ENCODE results near the gene NFIA. TPM values are rescaled to one million over a fixed set of nuclear protein-coding genes. Genes with fewer than 3 reads are reported as not detected.

The NFIA gene
- total and polyA plus RNA-seq, 2 of the 13 experiments (the other 11 are each of a cell fraction or from before 2014, with no cell fraction given): 14.7 to 28.5 TPM

DNA sequence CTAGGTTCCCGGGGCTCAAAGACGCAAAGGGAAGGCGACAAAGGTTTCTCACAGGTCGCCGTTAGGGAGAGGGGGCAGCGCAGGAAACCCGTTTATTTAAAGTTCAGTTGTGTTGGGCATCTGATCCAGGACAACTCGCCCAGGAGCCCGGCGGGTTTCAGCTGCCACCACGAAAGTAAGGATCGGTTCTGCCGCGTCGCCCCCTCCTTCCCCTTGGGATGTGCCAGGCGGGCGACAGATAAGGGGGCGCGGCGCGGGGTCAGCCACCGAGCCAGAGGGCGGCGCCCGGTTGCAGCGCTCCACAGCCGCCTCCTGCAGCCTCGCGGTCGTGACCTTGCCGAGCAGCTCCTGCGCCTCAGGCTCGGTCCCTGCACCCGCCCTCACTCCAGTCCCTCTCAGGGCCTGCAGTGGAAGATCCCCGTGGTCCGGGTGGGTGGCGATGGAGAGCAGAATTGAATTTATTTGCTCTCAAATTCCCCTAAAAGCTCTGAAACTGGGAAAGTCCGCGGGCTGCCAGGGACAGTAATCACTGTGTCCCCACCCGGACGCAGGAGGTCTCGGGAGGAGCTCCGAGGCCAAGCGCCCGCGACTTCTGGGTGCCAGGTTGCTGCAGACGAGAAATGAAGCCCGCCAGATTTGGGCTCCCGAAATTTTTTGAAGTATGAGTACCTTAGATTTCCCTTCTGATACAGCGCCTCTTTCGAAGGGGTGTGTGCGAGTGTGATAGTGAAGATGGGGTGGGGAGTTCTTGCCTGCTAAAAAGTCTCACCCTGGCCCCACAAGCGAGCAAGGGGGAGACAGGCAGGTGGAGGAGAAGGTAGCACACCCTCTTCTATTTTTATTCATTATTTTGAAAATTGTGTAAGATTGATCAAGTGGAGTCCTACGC is 28.4 kb upstream of the NFIA start (continued):
- TF ChIP-seq, protein P1, sequence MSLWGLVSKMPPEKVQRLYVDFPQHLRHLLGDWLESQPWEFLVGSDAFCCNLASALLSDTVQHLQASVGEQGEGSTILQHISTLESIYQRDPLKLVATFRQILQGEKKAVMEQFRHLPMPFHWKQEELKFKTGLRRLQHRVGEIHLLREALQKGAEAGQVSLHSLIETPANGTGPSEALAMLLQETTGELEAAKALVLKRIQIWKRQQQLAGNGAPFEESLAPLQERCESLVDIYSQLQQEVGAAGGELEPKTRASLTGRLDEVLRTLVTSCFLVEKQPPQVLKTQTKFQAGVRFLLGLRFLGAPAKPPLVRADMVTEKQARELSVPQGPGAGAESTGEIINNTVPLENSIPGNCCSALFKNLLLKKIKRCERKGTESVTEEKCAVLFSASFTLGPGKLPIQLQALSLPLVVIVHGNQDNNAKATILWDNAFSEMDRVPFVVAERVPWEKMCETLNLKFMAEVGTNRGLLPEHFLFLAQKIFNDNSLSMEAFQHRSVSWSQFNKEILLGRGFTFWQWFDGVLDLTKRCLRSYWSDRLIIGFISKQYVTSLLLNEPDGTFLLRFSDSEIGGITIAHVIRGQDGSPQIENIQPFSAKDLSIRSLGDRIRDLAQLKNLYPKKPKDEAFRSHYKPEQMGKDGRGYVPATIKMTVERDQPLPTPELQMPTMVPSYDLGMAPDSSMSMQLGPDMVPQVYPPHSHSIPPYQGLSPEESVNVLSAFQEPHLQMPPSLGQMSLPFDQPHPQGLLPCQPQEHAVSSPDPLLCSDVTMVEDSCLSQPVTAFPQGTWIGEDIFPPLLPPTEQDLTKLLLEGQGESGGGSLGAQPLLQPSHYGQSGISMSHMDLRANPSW (CRISPR knock-in tag; IDR thresholded peaks at IDR 0.05; ENCODE audit: borderline replicate concordance): no peak
- TF ChIP-seq FOXJ3 (CRISPR knock-in tag; IDR thresholded peaks at IDR 0.05; ENCODE audit: borderline replicate concordance): no peak
- no peak for TF ChIP-seq RFXANK (CRISPR knock-in tag; IDR thresholded peaks at IDR 0.05)
- 0 out of 2 replicates have a peak, but pooled peaks have one; percentile 24 for TF ChIP-seq ZMYM4 (CRISPR knock-in tag; IDR thresholded peaks at IDR 0.05)
- TF ChIP-seq, protein P2, sequence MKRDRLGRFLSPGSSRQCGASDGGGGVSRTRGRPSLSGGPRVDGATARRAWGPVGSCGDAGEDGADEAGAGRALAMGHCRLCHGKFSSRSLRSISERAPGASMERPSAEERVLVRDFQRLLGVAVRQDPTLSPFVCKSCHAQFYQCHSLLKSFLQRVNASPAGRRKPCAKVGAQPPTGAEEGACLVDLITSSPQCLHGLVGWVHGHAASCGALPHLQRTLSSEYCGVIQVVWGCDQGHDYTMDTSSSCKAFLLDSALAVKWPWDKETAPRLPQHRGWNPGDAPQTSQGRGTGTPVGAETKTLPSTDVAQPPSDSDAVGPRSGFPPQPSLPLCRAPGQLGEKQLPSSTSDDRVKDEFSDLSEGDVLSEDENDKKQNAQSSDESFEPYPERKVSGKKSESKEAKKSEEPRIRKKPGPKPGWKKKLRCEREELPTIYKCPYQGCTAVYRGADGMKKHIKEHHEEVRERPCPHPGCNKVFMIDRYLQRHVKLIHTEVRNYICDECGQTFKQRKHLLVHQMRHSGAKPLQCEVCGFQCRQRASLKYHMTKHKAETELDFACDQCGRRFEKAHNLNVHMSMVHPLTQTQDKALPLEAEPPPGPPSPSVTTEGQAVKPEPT (CRISPR knock-in tag; IDR thresholded peaks at IDR 0.05; ENCODE audit: low read depth): no peak
- TF ChIP-seq THYN1 (CRISPR knock-in tag; IDR thresholded peaks at IDR 0.05; ENCODE audit: borderline replicate concordance, low read depth): no peak
- TF ChIP-seq ARNT (IDR thresholded peaks at IDR 0.05): no peak
- no peak for TF ChIP-seq ZNF326 (CRISPR knock-in tag; IDR thresholded peaks at IDR 0.05; ENCODE audit: borderline replicate concordance)
- no peak for TF ChIP-seq REL (CRISPR knock-in tag; conservative IDR thresholded peaks at IDR 0.05)
- TF ChIP-seq, protein P3, sequence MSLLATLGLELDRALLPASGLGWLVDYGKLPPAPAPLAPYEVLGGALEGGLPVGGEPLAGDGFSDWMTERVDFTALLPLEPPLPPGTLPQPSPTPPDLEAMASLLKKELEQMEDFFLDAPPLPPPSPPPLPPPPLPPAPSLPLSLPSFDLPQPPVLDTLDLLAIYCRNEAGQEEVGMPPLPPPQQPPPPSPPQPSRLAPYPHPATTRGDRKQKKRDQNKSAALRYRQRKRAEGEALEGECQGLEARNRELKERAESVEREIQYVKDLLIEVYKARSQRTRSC (CRISPR knock-in tag; IDR thresholded peaks at IDR 0.05; ENCODE audit: low read depth): no peak
- 0 out of 2 replicates have a peak, but pooled peaks have one; percentile 20 for TF ChIP-seq MAX (IDR thresholded peaks at IDR 0.05)
- no peak for TF ChIP-seq ZNF263 (CRISPR knock-in tag; IDR thresholded peaks at IDR 0.05)
- peak; percentile 38 to 70; a peak in 1 of 4 replicates for TF ChIP-seq HMGXB4 (CRISPR knock-in tag; IDR thresholded peaks at IDR 0.05; ENCODE audit: borderline replicate concordance in 1 of 2, low read depth in 1 of 2)
- no peak for TF ChIP-seq CENPT (CRISPR knock-in tag; IDR thresholded peaks at IDR 0.05; ENCODE audit: low read depth)
- TF ChIP-seq, protein P4, sequence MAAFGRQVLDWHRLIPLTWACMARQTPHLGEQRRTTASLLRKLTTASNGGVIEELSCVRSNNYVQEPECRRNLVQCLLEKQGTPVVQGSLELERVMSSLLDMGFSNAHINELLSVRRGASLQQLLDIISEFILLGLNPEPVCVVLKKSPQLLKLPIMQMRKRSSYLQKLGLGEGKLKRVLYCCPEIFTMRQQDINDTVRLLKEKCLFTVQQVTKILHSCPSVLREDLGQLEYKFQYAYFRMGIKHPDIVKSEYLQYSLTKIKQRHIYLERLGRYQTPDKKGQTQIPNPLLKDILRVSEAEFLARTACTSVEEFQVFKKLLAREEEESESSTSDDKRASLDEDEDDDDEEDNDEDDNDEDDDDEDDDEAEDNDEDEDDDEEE (CRISPR knock-in tag; IDR thresholded peaks at IDR 0.05): no peak
- TF ChIP-seq ZNF546 (CRISPR knock-in tag; conservative IDR thresholded peaks at IDR 0.05): no peak
- TF ChIP-seq HNRNPL (IDR thresholded peaks at IDR 0.05; ENCODE audit: low read depth, low read length): 0 out of 2 replicates have a peak, but pooled peaks have one; percentile 56
- TF ChIP-seq ZNF264 (CRISPR knock-in tag; IDR thresholded peaks at IDR 0.05): no peak
- no peak for TF ChIP-seq MAF1 (CRISPR knock-in tag; IDR thresholded peaks at IDR 0.05; ENCODE audit: borderline replicate concordance)
- no peak for TF ChIP-seq MTA3 (CRISPR knock-in tag; IDR thresholded peaks at IDR 0.05)
